22Rv1 (cell line): ENCODE data around the gene IPO7.
"Not testable (repeated sequence)": the region's sequence is repeated elsewhere in the genome, so short reads cannot be mapped to it uniquely, and the experiment has no call there.

Experiments used
- H3K27ac ChIP-seq: fragments of 450-650 bp; 2 replicates; pipeline ENCODE4 v1.5.1; 2017
- ZFX ChIP-seq: fragments of 450-650 bp; IDR thresholded peaks from 2 replicates; pipeline ENCODE4 v1.6.1; 2017; ENCODE audit warnings: antibody characterized with exemption, borderline replicate concordance
- TF ChIP-seq, protein P1 (sequence below): fragments of 450-650 bp; IDR thresholded peaks from 2 replicates; pipeline ENCODE4 v1.5.1; 2017; ENCODE audit warnings: mild to moderate bottlenecking

The IPO7 gene

DNA sequence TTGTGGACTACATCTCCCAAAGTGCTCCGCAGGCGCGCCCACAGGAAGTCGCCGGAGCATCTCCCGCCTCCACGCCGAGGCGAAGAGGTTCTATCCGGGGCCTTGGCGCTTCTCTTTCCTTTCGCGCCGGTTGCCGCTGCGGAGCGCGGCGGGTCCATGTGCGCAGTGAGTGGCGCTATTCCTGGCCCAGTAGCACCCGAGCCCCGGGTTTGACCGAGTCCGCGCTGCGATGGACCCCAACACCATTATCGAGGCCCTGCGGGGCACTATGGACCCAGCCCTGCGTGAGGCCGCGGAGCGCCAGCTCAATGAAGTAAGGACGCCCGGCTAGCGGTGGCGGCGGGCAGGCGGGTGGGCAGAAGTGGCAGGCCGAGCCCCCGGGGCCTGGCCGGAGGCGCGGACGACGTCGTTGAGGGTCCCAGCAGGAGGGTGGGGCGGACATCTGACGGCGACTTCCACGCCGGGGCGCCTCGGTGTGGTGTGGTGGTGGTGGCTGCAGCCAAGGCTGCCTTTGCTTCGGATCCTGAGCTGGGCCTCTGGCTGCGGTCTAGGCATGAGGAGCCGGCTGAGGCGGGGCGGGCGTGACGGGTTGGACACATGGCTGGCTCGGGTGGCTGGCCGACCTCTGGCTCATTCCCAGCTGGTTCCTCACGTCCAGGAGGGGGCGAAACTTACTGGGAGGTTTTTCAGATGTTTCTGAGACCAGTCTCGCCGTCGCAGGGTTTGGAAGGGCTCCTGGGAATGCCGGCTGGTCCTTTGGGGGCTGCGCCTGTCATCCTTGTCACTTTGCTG, at the start of gene IPO7:
IPO7 (plus strand) TSS at position 118 of the 792 bp plus-strand sequence; CDS start at position 230, 112 bp downstream.
- H3K27ac ChIP-seq = peak within 1 kb of the TSS; percentile 96
- TF ChIP-seq ZFX = no peak
- TF ChIP-seq, protein P1, sequence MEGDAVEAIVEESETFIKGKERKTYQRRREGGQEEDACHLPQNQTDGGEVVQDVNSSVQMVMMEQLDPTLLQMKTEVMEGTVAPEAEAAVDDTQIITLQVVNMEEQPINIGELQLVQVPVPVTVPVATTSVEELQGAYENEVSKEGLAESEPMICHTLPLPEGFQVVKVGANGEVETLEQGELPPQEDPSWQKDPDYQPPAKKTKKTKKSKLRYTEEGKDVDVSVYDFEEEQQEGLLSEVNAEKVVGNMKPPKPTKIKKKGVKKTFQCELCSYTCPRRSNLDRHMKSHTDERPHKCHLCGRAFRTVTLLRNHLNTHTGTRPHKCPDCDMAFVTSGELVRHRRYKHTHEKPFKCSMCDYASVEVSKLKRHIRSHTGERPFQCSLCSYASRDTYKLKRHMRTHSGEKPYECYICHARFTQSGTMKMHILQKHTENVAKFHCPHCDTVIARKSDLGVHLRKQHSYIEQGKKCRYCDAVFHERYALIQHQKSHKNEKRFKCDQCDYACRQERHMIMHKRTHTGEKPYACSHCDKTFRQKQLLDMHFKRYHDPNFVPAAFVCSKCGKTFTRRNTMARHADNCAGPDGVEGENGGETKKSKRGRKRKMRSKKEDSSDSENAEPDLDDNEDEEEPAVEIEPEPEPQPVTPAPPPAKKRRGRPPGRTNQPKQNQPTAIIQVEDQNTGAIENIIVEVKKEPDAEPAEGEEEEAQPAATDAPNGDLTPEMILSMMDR = peak; percentile 55

DNA sequence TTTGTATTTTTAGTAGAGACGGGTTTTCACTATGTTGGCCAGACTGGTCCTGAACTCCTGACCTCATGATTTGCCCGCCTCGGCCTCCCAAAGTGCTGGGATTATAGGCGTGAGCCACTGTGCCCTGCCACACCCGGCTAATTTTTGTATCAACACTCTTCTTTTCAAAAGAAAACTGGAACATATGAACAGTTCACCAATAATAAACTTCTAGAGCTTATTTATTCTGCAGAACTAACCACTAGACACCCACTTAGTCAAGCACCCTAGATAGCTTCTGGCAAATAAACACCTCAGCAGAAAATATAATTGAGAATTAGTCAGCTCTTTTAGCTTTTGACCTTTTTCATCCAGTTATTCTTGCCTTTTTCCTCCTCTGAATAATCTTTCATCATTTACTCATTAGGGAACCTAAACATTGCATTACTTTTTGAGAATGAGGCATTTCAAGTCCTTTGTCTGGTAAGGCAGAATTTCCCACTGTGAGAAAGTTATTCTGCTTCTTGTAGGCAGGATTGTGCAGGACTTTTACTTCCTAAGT, 42.7 kb upstream of the IPO7 start:
- no peak for TF ChIP-seq ZFX
- TF ChIP-seq, protein P1 = no peak
- H3K27ac ChIP-seq = no peak overlapping the region

DNA sequence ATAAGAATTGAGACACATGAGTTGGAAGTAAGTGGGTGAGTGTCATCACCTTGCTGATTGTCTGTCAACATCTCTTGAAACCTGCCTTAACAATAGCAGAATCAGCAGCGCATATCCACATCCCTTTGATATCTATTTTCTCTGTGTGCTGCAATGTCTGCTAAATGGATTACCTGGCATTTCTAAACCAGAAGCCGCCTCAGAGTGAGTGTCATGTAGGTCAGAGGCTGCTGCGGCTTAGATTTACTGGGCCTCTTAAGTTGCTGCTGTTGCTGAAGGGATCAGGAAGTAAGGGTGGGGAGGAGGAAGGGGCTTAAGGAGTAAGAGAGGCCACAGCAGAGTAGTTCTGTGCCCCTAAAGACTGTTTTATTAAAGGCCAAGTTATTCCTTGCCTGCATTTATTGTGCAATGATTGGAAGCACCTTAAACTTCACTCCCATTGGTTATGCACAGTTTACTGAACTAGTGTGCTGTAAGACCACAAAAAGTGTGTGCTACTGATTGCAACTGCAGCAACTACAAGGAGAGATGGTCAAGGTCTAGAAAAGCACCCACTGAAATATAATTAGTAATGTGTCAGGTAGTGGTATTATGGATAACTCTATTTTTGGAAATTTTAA, 40.3 kb upstream of the IPO7 start:
- H3K27ac ChIP-seq = no peak overlapping the region
- TF ChIP-seq, protein P1 = no peak
- TF ChIP-seq ZFX = no peak

DNA sequence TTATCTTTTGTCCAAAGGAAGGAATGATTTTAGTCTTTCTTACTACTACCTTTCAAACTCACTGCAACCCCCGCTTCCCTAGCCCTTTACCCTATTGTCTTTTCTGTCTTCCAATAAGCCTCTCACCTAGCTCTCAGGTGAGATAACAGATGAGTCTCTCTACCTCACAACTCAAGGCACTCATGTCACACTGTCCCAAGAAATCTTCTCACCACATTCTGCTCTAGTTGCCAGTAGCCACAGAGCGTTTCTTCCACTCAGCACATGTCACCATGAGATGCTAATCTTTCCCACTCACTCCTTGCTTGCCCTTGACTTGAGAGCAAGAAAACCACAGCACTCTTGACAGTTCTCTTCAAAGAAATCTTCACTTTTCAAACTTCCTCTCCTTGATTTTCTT, 37.4 kb upstream of the IPO7 start:
- TF ChIP-seq ZFX = no peak
- TF ChIP-seq, protein P1 = no peak

DNA sequence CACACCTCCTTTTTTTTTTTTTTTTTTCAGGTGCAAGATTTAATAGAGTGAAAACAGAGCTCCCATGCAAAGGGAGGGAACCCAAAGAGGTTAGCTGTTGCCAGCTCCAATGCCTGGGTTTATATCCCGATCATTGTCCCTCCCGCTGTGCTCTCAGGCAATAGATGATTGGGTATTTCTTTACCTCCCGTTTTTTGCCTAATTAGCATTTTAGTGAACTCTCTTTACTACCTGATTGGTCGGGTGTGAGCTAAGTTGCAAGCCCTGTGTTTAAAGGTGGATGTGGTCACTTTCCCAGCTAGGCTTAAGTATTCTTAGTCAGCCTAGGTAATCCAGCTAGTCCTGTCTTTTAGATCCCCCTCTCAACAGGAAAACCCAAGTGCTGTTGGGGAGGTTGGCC, 36.7 kb upstream of the IPO7 start:
- not testable (repeated sequence) for H3K27ac ChIP-seq

More for the DNA sequence above, 37.4 kb upstream of the IPO7 start:
- no peak overlapping the region for H3K27ac ChIP-seq

DNA sequence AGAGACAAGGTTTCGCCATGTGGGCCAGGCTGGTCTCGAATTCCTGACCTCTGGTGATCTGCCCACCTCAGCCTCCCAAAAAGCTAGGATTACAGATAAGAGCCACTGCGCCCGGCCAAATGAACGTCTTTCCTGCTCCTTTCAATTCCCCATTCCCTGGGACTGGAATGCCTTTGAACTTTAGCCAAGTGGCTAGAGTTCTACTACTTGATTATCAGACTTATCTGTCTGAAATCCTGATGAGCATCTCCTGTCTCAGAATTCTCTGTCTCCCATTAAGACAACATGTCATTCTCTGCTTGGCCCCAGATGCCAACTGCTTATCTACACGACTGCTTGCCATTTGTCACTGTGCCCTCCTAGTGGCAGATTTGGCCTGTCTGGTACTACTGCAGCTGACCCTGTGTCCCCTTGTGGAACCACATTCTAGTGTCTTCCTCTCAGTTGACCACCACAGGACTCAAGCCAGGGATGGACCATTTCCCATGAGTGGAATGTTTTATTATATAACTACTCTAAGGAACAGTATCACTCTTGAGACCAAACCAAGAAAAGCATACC, 33.1 kb upstream of the IPO7 start:
- TF ChIP-seq, protein P1 = no peak
- no peak for TF ChIP-seq ZFX
- no peak overlapping the region for H3K27ac ChIP-seq

DNA sequence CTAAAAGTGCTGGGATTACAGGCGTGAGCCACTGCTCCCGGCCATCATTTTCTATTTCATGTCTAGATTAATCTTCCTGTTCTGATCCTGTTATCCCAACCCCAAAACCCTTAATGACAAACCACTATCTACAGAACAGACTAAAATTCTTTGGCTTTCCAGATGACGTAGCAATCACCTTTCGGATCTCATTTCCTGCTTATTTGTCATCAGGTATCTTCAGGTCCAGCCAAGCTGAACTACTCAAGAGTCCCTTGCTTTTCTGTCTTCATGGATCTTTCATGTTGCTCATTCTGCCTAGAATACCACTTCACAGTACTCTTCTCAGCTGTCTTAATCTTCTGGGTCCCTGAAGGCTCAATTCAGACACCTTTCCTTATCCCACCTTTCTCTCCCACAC, 27.4 kb upstream of the IPO7 start:
- H3K27ac ChIP-seq = no peak overlapping the region
- TF ChIP-seq, protein P1 = no peak
- no peak for TF ChIP-seq ZFX

DNA sequence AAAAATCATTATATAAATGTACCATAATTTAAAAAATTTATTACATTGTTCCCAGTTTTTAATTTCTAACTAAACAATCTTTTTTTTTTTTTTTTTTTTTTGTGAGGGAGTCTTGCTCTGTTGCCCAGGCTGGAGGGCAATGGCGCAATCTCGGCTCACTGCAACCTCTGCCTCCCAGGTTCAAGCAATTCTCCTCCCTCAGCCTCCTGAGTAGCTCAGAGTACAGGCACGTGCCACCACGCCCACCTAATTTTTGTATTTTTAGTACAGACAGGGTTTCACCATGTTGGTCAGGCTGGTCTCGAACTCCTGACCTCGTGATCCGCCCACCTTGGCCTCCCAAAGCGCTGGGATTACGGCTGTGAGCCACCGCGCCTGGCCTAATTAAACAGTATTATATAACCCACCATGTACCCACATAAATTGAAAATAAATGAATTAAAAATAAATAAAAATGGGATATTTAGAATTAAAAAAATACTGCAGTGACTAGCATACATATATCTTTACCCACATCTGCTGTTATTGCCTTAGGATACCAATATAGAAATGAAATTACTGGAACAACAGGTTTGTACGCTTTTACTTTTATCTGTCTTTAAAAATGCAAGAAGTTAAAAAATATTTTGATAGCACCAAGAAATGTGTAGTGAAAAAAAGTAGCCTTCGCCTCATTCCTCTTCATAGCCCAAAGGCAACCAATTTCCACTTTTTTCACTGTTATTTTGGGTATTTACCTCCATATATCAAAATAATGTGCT, 23.4 kb upstream of the IPO7 start:
- H3K27ac ChIP-seq = peak overlapping the region; percentile 99
